Measurements from ENCODE around the gene TERF2IP.
A peak's percentile ranks its signal among the peaks of the same experiment; 100 is the strongest.

Gene TERF2IP

GRCh38 chr16:75647492-75648264 is at the start of gene TERF2IP, which contains the start of gene KARS1:
TERF2IP (plus strand) TSS chr16:75647773; CDS start chr16:75647883, 110 bp downstream.
KARS1 (minus strand) TSS chr16:75647665; CDS start chr16:75647639, 26 bp downstream.
- peak within 1 kb of the TSS; percentile 82 for H3K27ac ChIP-seq (ENCODE audit: low read depth, low read length)
- H3K27me3 ChIP-seq (ENCODE audit: control insufficient read depth, low read length) = no peaks in the 10 kb centered on the region
- peak within 1 kb of the TSS; percentile 75 for H3K4me2 ChIP-seq (ENCODE audit: low read length)
- H3K4me3 ChIP-seq (ENCODE audit: low read length) = peak within 1 kb of the TSS; percentile 88
- peaks cover 51% of the 10 kb centered on the region for H3K4me1 ChIP-seq (ENCODE audit: control insufficient read depth, low read length)
- TF ChIP-seq EZH2phosphoT487 (IDR thresholded peaks at IDR 0.05; ENCODE audit: borderline replicate concordance, low read length) (no peak), CTCF (IDR thresholded peaks at IDR 0.05; ENCODE audit: low read depth, low read length, poor library complexity, severe bottlenecking) (no peak)
- H3K36me3 ChIP-seq (ENCODE audit: control insufficient read depth, low read length) = peaks cover 73% of the 10 kb centered on the region
- peaks cover 8% of the 10 kb centered on the region; the same call in 1 of the 2 replicates for H3F3A ChIP-seq (ENCODE audit: control insufficient read depth, insufficient read depth)
- no peaks in the 10 kb centered on the region for H3K9me3 ChIP-seq (ENCODE audit: control insufficient read depth, insufficient read depth, low read length)
- H4K20me1 ChIP-seq (ENCODE audit: control insufficient read depth, insufficient read depth, low read depth, low read length) = peaks cover 31% of the 10 kb centered on the region
- H3K79me2 ChIP-seq (ENCODE audit: control insufficient read depth, low read length) = peaks cover 98% of the 10 kb centered on the region
- H3K9me2 ChIP-seq (replicated peaks; ENCODE audit: control insufficient read depth, low read length) = no peaks in the 10 kb centered on the region

- H3K79me2 ChIP-seq (ENCODE audit: control insufficient read depth, low read length) = no peaks in the 10 kb centered on the region
- no peaks in the 10 kb centered on the region for H3K9me3 ChIP-seq (ENCODE audit: control insufficient read depth, insufficient read depth, low read length)
- H3K4me1 ChIP-seq (ENCODE audit: control insufficient read depth, low read length) = peaks cover 9% of the 10 kb centered on the region
- H3K36me3 ChIP-seq (ENCODE audit: control insufficient read depth, low read length) = peaks cover 52% of the 10 kb centered on the region
- H3K9me2 ChIP-seq (replicated peaks; ENCODE audit: control insufficient read depth, low read length) = no peaks in the 10 kb centered on the region
- no peaks in the 10 kb centered on the region for H3F3A ChIP-seq (ENCODE audit: control insufficient read depth, insufficient read depth)
- no peaks in the 10 kb centered on the region for H3K27me3 ChIP-seq (ENCODE audit: control insufficient read depth, low read length)
- H3K27ac ChIP-seq (ENCODE audit: low read depth, low read length) = no peak overlapping the region
- no peaks in the 10 kb centered on the region for H4K20me1 ChIP-seq (ENCODE audit: control insufficient read depth, insufficient read depth, low read depth, low read length)
- TF ChIP-seq CTCF (IDR thresholded peaks at IDR 0.05; ENCODE audit: low read depth, low read length, poor library complexity, severe bottlenecking) = no peak
- TF ChIP-seq EZH2phosphoT487 (IDR thresholded peaks at IDR 0.05; ENCODE audit: borderline replicate concordance, low read length) = no peak
- no peak overlapping the region for H3K4me2 ChIP-seq (ENCODE audit: low read length)
- no peak overlapping the region for H3K4me3 ChIP-seq (ENCODE audit: low read length)
These were observed 47.9 kb upstream of the TERF2IP start for GRCh38 chr16:75599452-75600277.

- Histone ChIP-seq H3K9me3 (ENCODE audit: control insufficient read depth, insufficient read depth, low read length) (no peaks in the 10 kb centered on the region), H3K27me3 (ENCODE audit: control insufficient read depth, low read length) (no peaks in the 10 kb centered on the region), H3K4me3 (ENCODE audit: low read length) (no peak overlapping the region), H3K4me2 (ENCODE audit: low read length) (no peak overlapping the region), H3K9me2 (replicated peaks; ENCODE audit: control insufficient read depth, low read length) (no peaks in the 10 kb centered on the region), H3K36me3 (ENCODE audit: control insufficient read depth, low read length) (peaks cover 61% of the 10 kb centered on the region), H4K20me1 (ENCODE audit: control insufficient read depth, insufficient read depth, low read depth, low read length) (no peaks in the 10 kb centered on the region), H3K79me2 (ENCODE audit: control insufficient read depth, low read length) (no peaks in the 10 kb centered on the region), H3F3A (ENCODE audit: control insufficient read depth, insufficient read depth) (no peaks in the 10 kb centered on the region), H3K27ac (ENCODE audit: low read depth, low read length) (no peak overlapping the region), H3K4me1 (ENCODE audit: control insufficient read depth, low read length) (no peaks in the 10 kb centered on the region)
- TF ChIP-seq EZH2phosphoT487 (IDR thresholded peaks at IDR 0.05; ENCODE audit: borderline replicate concordance, low read length) (no peak), CTCF (IDR thresholded peaks at IDR 0.05; ENCODE audit: low read depth, low read length, poor library complexity, severe bottlenecking) (no peak)
These were observed 44.3 kb upstream of the TERF2IP start for GRCh38 chr16:75603241-75603640.

Measured in DOHH2 (cell line).